HG02870 (cell line): ENCODE results near the gene MOV10L1.
"Not testable (repeated sequence)": the region's sequence is repeated elsewhere in the genome, so short reads cannot be mapped to it uniquely, and the experiment has no call there.

ENCODE experiments used
- ATAC-seq: cut with Tn5 transposase; IDR thresholded peaks from one replicate; pipeline ENCODE4 v1.9.1; 2021; ENCODE audit warnings: mild to moderate bottlenecking, moderate library complexity; ENCODE audit not compliant: unreplicated experiment

MOV10L1 gene

DNA sequence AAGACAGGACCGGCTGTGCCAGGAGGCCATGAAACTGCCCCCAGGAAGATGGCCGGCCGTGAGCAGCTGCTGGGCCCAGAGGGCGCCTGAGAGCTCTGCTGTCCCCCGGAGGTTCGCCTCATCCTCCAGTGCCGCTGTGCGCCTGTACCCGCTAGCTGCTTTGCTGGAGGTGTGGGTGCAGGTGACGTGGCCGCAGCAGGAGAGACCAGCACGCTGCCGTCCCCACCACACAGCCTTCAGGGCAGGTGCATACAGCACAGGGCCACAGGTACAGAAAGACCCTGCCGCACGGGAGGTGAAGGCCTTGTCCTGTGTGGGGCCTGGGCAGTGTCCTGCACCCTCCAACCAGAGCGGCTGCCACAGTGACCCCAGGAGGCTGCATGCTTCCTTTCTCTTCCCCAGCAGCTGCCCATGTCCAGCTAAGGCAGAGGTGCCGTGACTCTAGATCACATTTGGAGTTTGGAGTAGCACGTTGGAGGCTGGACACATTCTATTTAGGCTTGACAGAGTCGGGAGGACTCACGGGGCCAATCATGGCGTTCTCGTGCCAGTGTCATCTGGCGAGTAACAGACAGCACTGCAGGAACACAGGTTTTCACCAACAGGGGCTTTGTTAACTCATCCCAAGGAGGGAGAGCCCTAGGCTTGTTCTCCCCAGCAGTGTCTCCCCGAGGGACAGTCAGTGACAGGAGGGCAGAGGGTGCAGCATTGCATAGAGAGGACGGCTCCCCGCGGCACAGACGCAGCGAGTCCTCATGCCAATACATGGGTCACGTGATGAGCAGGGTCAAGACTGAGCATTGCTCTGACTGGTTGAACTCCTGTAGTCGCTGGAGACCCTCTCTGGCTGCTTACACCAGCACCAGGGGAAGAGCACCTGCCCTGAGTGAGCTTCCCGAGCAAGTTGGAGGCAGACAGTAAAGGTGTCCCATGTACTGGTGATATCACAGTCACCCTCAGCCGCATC, 62.0 kb downstream of the MOV10L1 start:
- ATAC-seq: no peak

DNA sequence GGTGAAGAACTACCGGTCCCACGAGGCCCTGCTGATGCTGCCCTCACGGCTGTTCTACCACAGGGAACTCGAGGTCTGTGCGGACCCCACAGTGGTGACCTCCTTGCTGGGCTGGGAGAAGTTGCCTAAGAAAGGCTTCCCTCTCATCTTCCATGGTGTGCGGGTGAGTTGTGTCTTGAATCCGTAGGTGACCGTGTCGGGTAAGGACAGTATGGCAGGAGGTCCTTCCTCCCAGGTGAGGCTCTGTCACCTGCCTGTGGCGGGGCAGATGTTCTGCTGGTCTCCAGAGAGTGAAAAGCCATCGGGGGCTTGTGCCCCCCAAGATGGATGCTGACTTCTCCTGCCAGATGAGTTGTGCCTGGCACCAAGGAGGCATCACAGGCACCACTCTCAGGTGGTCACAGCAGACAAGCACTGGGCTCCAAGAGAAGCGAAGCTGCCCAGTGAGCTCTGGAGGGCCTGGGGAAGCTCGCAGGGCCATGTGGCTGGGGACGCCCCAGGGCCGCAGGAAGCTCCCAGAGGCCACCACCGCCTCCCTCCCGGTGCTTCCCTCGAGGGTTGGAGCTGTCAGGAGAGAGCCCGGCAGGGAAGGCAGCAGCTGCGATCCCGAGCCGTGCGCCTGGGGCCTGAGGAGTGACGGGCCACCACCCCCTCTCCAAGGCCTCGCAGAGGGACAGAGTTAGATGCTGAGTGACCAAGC, 63.4 kb downstream of the MOV10L1 start:
- no peak for ATAC-seq

DNA sequence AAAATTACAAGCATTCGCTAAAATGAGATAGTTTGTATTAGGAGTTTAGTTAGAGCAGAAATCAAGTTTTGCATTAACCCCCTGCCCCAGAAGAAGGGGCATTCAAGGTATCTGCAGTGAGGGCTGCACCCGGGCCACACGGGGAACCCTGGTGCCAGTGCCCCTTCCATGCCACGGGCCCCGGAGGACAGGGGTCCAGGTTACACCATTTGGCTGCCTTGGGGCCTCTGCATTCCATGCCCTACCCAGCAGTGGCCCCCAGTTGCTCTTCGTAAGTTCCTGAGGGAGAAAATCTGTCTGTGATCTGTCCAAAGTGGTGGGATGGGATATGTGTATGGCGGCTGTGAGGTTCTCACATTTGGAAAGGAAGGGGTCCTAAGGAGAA, 63.9 kb downstream of the MOV10L1 start:
- ATAC-seq: no peak

DNA sequence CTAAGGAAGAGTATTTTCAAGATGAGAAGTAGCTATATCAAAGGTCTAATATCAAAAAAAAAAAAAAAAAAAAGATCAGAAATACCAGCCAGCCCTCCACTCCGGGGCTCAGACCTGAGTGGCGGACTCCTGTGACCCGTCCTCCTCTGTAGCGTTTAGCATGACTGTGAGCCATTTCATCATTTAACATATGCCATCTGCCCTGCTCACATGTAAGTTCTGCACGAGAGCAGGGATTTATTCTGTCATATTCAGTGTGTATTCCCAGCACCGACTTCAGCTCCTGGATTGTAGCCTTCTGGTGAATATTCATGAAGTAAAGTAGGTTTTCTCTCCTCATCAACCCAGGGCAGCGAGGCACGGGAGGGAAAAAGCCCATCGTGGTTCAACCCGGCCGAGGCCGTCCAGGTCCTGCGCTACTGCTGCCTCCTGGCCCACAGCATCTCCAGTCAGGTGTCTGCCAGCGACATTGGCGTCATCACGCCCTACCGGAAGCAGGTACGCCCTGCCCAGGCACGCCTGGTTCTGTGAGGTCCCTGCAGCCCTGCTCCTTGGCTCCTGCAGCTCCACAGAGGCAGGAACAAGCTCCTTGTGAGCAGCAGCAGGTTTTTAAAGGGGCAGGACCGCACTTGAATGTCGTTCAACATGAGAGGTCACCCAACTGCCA, 68.0 kb downstream of the MOV10L1 start:
- no peak for ATAC-seq

DNA sequence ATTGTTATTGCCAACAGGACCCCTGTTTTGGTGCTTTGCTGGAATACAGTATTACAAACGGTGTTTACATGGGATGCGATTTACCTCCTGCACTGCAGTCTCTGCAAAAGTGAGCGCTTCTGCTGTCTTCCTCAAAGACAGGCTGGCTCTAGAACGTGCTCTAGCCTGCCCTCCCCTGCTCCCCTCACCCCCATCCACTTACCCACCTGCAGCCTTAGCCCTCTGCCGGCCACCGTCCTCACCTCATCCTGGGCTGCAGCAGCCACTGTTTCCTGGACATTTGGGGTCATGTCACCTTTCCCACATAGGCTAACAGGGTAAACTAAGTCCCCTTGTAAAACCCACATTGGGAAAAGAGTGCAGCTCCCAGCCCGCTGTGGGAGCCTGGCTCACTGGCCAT, 71.1 kb downstream of the MOV10L1 start:
- no peak for ATAC-seq

DNA sequence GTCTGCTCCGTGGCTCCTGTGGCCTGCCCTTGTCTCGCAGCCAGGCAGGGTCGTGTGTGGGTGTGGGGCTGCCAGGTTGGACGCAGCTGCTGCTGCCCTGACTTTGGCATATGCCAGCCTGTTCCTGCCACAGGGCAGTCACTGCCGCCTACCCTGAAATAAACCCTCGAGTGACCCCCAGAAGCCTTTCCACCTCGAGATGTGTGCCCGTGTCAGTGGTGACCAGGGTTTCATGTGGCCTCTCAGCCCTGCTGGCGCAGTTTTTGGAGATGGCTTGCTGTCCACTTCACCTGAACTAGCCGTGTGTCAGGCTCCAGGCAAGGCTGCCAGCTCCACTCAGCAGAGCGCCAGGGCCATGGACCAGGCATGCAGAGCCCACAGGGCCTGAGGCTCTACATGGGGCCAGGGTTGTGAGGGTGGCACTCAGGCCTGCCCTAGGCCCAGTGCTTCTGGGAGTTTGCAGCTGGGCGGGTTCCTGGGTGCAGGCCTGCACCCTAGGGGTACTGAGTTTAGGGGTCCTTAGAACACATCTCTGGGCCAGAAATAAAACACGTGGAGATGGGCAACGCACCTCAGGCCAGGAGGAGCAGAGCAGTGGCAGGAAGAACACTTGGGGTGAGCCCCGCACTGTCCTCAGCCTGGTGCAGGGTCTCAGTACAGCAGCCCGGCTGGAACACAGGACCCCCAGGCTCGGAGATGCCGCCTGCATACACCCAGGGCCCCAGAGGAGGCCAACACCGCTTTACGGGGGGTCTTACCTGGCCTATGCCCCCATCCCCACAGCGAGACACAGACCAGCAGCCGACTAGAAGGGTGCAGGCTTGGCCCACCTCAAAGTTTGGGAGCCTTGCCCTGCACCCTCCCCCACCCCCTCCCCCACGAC, 71.9 kb downstream of the MOV10L1 start:
- no peak for ATAC-seq

DNA sequence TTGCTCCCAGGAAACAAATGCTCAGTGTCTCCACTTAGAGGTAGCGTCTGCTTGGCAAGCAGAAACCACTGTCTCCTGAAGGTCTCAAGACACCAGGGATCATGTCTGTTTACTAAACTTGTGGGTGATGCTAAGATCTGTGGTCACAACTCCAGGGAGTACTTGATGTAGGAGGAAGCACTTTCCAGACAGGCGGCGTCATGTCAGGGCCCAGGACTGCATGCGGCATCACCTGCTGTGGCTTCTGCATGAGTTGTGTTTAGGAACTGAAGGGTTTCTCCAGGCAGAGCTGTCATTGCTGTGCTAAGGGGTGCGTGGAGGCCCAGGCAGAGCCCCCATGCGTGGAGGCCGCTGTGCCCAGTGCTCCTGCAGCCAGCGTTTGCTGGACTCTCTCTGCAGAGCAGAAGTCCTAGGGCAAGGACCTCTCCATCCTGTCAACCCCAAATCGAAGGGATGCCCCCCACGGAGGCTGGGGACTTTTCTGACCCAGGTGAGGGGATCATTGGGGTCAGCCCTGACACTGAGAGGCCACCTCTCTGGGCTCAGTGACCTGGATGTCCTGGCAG, 72.7 kb downstream of the MOV10L1 start:
- ATAC-seq: no peak

DNA sequence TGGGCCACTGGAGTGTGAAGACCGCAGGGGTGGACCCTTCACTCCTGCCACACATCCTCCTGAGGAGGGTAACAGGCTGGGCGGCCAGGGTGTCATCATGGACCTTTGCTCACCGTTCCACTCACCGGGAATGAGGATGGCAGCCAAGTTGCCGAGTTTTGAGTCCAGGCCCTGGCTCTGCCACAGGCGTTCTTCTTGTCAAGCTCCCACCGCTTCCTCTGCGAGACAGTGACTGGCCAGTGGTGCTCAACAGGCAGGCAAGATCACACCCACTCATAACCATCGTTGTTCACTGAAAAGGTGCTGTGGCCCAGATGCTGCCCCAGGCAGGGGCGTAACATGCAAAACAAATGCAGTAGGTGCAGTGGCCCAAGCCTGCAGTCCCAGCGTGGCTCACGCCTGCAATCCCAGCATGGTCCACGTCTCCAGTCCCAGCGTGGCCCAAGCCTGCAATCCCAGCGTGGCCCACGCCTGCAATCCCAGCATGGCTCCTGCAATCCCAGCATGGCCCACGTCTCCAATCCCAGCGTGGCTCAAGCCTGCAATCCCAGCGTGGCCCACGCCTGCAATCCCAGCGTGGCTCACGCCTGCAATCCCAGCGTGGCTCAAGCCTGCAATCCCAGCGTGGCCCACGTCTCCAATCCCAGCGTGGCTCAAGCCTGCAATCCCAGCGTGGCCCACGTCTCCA, 75.8 kb downstream of the MOV10L1 start:
- no peak for ATAC-seq

DNA sequence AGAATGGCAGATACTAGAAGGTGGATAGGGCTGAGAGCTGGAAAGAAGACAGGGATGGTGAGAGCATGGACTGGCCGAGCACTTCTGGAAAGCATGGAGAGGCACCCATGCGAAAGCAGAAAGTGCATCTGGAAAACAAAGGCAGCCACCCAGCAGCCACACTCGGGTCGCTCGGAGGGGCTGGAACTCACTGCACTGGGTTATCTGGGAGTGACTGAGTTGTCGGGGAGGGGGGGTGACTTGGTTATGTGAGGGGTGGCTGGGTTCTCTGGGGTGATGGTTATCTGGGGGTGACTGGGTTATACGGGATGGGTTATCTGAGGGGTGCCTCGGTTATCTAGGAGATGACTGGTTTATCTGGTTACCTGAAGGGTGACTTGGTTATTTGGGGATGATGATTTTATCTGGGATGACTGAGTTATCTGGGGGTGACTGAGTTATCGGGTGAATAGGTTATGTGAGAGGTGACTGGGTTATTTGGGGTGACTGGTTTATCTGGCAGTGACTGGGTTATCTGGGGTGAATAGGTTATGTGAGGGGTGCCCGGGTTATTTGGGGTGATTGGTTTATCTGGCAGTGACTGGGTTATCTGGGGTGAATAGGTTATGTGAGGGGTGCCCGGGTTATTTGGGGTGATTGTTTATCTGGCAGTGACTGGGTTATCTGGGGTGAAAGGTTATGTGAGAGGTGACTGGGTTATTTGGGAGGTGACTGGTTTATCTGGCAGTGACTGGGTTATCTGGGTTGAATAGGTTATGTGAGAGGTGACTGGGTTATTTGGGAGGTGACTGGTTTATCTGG, 78.1 kb downstream of the MOV10L1 start:
- ATAC-seq: no peak

DNA sequence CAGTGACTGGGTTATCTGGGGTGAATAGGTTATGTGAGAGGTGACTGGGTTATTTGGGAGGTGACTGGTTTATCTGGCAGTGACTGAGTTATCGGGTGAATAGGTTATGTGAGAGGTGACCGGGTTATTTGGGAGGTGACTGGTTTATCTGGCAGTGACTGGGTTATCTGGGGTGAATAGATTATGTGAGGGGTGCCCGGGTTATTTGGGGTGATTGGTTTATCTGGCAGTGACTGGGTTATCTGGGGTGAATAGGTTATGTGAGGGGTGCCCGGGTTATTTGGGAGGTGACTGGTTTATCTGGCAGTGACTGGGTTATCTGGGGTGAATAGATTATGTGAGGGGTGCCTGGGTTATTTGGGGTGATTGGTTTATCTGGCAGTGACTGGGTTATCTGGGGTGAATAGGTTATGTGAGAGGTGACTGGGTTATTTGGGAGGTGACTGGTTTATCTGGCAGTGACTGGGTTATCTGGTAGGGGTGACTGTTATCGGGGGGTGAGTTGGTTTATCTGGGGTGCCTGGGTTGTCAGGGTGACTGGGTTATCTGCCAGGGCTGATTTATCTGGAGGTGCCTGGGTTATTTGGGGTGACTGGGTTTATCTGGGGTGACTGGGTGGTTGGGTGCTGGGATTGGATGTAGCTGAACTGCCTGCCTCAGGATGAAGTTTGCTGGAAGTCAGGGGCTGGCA, 78.8 kb downstream of the MOV10L1 start:
- ATAC-seq: not testable (repeated sequence)

DNA sequence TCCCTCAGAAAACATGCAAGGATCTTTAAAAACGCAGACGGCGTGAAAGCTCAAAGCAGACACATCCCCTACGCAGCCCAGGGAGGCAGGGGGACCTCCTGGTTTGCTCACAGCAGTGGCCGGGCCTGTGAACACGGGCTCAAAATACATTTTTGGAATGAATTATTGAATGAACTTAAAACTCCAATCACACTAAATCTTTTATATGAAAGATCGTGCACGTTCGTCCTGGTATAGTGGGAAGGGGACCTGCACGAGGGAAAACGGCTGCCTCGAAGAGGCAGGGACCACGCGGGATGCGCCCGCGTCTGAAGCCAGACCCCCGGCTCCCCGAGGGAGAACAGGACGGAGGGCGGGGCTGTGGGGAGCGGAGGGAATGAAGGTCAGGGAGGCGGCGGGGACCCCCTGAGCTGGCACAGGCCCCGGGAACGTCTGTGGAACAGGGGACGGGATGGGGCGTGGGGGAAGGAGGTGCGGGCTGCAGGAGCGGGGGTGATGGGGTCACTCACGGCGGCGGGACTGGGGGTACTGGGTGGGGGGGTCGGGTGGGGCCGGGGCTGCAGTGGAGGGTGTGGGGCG, 79.5 kb downstream of the MOV10L1 start:
- no peak for ATAC-seq

DNA sequence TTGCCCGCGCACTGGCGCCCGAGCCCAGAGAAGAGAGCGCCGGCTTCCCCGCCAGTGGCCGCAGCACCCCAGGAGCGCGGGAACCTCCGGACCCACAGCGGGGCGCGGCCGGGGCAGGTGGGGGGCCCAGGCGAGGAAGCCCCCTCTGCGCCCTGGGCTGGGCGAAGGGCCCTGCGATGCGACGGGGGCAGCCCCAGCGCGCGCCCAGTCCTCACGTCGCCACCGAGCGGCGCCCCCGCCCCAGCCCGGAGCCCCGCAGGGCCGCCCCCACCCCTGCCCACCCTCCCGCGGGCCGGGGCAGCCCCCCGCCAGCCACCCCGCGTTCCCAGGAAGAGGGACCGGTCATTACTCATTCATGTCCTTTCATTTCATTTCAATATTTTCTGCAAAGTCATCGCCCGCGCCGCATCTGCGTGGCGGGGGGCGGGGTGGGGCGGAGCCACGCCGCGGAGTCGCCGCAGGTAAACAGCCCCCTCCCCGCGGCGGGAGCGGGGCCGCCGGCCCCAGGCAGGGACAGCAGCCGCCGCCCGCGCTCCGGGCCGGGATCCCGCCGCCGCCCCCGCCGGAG, 80.1 kb downstream of the MOV10L1 start:
- ATAC-seq: no peak

DNA sequence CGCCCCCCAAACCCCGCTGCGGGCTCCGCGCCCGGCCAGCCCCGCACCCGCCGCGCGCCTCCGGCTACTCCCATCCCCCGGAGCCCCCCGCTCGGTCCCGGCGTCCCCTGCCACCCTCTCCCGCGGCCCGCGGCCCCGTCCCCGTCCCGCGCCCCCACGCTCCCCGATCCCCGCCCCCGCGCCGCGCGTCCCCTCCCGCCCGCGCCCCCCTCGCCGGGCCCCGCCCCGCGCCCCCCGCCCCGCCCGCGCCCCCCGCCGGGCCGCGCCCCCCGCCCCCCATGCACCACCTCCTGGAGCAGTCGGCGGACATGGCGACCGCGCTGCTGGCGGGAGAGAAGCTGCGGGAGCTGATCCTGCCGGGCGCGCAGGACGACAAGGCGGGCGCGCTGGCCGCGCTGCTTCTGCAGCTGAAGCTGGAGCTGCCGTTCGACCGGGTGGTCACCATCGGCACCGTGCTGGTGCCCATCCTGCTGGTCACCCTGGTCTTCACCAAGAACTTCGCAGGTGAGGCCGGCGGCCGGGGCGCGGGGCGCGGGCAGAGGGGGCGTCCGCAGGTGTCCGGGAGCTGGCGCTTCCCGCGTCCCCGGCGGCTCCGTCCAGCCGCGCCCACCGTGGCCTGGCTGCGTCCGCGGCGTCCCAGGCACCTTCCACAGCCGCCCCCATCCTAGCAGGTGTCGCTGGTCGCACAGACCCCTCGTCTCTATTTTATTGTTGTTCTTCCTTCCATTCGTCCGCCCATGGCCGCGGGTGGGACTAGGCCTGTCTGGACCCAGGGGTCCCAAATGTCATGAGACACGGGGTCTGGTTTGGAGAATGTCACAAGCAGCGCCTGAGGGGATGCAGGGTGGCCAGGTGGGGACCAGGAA, 80.9 kb downstream of the MOV10L1 start, which contains the start of gene PANX2:
PANX2 (plus strand) TSS at position 279 of the 866 bp plus-strand sequence; CDS start at position 279, 0 bp downstream.
- no peak for ATAC-seq

DNA sequence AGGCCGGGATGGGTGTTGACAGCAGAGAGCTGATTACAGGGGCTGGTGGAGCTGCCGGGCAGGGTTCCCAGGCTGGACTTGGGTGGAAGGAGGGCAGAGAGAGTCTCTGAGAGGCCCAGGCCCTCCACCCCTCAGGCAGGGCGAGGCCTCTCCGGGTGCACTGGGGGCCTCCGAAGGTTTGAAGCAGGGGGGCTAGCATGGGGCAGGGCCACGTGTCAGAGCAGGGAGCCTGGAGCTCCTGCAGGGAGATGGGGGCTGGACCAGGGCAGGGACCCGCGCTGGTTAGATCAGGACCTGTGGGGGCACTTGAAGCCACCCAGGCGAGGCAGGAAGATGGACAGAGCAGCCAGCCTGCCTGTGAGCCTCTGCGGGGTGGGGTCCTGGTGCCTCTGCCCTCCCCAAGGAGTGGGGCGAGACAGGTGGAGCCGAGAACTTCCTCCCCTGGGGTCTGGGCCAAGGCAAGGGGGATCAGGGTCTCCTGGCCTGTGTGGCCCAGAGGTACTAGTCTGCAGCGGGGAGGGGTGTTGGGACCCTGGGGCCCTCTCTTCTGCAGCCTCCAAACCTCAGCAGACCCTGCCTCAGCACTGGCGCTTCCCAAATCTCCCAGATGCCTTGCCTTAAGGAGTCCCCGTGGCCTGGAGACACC, 81.6 kb downstream of the MOV10L1 start:
- no peak for ATAC-seq

DNA sequence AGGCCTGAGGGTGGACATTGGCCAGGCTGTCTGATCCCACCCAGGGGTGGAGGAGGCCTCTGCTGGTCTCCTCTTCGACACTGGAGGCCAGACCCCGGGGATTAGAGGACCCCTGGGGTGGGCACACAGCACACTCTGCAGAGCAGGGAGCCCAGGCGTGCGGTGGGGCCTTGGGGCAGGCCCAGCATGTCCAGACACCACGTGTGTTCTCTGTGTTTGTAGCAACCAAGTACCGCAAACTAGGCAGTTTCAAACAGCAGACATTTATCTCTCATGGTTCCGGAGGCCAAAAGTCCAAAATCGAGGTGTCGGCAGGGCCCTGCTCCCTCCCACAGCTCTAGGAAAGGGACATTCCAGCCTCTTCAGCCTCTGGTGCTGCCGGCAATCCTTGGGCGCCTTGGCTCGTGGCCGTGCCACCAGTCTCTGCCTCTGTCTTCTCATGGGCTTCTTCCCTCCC, 82.2 kb downstream of the MOV10L1 start:
- no peak for ATAC-seq
